Psoas muscle (tissue), 8 donors: Measurements from ENCODE around the gene EPS8L2. TPM values are rescaled to one million over a fixed set of nuclear protein-coding genes. Genes with fewer than 3 reads are reported as not detected.
"Not testable (repeated sequence)": the region's sequence is repeated elsewhere in the genome, so short reads cannot be mapped to it uniquely, and the experiment has no call there.

ENCODE experiments used
- ATAC-seq, 4 donors: fragments of 200-7000 bp; cut with Tn5 transposase; one replicate each; pipeline ENCODE4 v1.9.1; 2020; ENCODE audit warnings: moderate library complexity in 3 of 4, mild to moderate bottlenecking in 2 of 4
- DNase-seq, 2 donors: peaks; one replicate each; pipeline ENCODE4 v3.0.0-alpha.2; 2020
- H3K27ac ChIP-seq: fragments of 200-600 bp; one replicate; pipeline ENCODE4 v1.8.0; 2022
- H3K27me3 ChIP-seq, 3 donors: fragments of 200-600 bp in 1 of 3; one replicate each; pipeline versions ENCODE4 v1.6.1 to v1.8.0; 2013 to 2022; ENCODE audit warnings: low read length in 2 of 3, mild to moderate bottlenecking in 2 of 3, moderate library complexity in 1 of 3; ENCODE audit not compliant: insufficient read depth in 3 of 3
- H3K36me3 ChIP-seq, 2 donors: fragments of 200-600 bp in 1 of 2; one replicate each; pipeline versions ENCODE4 v1.6.1 to v1.8.0; 2013 to 2022; ENCODE audit warnings: low read depth in 1 of 2, mild to moderate bottlenecking in 1 of 2, moderate library complexity in 1 of 2; ENCODE audit not compliant: insufficient read depth in 1 of 2
- H3K4me1 ChIP-seq: fragments of 200-600 bp; one replicate; pipeline ENCODE4 v1.8.0; 2022
- H3K4me3 ChIP-seq: fragments of 200-600 bp; one replicate; pipeline ENCODE4 v1.8.0; 2022; ENCODE audit warnings: mild to moderate bottlenecking
- H3K9me3 ChIP-seq: fragments of 200-600 bp; one replicate; pipeline ENCODE4 v1.8.0; 2022
- WGBS, 3 donors: extraction: QIAGEN DNeasy Blood & Tissue Kit; methylation state at CpG; one replicate each; pipeline versions ENCODE4 v1.1.6 to v1.1.7; 2013; 5-methylcytosine and 5-hydroxymethylcytosine counted together
- intact Hi-C, 2 donors: fragments of 100-400 bp; cut with DNase I; formaldehyde crosslinking; loops; one replicate each; pipeline versions ENCODE4 v1.11.0 to v1.14.2; 2022
- polyA plus RNA-seq, 3 donors: library from polyadenylated mRNA; stranded (reverse); fragments of 200-250 nt; gene quantifications; one replicate each; pipeline ENCODE4 v1.2.3, GENCODE V29; 2013
- total RNA-seq, 4 donors: library from RNA; stranded (reverse); fragmentation: NEBNext Ultra II Directional in 2 of 4; extraction: Animal tissue kit (Norgen Biotek cat#: 25700) in 2 of 4; gene quantifications; one replicate each; pipeline versions ENCODE4 v1.2.1 to v1.2.4, GENCODE V29; 2021 to 2023
- TF ChIP-seq, protein P1 (sequence below): fragments of 200-600 bp; IDR thresholded peaks from one replicate; pipeline ENCODE4 v1.8.0; 2022; ENCODE audit warnings: antibody characterized with exemption
- donor health status: healthy with polysubstance abuse.
- donor health status: DM: no; HTN: no; CAD: no; lungs with moderate emphysema.
- donor health status: Bipolar disorder and iron deficiency.
- donor health status: healthy.
- donor health status: DM: yes; HTN: yes; CAD: no.
- donor health status: DM: no; HTN: no; CAD: no.
- donor health status: DM: no; HTN: no; CAD: no.
- donor health status: DM: yes; HTN: yes; CAD: no.

The EPS8L2 gene
- total and polyA plus RNA-seq, 7 donors, result 0.47 to 3.1 (median 0.89) TPM

DNA sequence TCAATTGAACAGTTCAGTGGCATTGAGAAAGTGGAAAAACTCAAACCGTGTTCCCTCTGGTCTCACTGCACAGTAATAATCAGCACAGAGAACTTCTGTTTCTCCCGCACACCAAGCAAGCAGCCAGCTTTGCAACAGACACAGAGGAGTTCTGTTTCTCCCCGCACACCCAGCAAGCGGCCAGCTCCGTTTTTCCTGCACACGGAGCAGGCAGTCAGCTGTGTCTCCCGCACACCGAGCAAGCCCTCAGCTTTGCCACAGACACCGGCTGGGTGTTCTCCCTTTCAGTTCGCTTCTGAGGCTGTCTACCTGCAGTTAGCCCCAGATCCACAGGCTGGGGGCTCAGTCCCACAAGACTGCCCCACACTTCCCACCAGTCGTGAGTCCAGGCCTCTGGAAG lies 31.3 kb downstream of the EPS8L2 start:
- no peaks in the 10 kb centered on the region for H3K4me1 ChIP-seq
- no peaks in the 10 kb centered on the region for H3K9me3 ChIP-seq
- ATAC-seq (no peak), DNase-seq (no peak)
- H3K36me3 ChIP-seq, result no peaks in the 10 kb centered on the region
- H3K27ac ChIP-seq, result no peak overlapping the region
- intact Hi-C loops, result no loop called here
- TF ChIP-seq, protein P1, sequence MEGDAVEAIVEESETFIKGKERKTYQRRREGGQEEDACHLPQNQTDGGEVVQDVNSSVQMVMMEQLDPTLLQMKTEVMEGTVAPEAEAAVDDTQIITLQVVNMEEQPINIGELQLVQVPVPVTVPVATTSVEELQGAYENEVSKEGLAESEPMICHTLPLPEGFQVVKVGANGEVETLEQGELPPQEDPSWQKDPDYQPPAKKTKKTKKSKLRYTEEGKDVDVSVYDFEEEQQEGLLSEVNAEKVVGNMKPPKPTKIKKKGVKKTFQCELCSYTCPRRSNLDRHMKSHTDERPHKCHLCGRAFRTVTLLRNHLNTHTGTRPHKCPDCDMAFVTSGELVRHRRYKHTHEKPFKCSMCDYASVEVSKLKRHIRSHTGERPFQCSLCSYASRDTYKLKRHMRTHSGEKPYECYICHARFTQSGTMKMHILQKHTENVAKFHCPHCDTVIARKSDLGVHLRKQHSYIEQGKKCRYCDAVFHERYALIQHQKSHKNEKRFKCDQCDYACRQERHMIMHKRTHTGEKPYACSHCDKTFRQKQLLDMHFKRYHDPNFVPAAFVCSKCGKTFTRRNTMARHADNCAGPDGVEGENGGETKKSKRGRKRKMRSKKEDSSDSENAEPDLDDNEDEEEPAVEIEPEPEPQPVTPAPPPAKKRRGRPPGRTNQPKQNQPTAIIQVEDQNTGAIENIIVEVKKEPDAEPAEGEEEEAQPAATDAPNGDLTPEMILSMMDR, result no peak
- no peaks in the 10 kb centered on the region for H3K27me3 ChIP-seq
- WGBS, 3 donors, result 36 to 42% (median 37%) methylated on average over 11 of the region's 11 CpGs
- H3K4me3 ChIP-seq, result no peak overlapping the region

DNA sequence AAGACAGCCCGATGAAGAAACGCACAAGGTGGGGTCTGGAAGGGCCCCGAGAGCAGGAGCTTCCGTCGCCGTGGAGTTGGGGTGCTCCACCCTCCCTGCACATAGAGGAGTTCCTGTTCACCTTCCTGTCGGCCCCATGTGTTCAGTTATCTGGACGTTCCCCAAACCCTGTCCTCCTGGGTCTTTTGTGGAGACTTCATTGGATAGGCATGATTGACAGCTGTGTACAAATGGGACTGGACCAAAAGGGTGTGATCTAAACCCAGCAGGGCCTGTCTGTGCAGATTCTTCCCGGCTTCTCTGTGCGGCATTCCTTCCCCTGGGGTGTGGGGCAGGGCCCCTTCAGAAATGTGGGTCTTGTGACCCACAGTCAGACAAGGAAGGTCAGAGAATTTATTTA lies 31.9 kb downstream of the EPS8L2 start:
- ATAC-seq, H3K4me3 ChIP-seq, H3K4me1 ChIP-seq, intact Hi-C loops, H3K9me3 ChIP-seq, H3K27me3 ChIP-seq, DNase-seq, H3K36me3 ChIP-seq, H3K27ac ChIP-seq: not testable (repeated sequence)
- WGBS, 3 donors, result 48 to 56% (median 53%) methylated on average over 10 of the region's 10 CpGs

DNA sequence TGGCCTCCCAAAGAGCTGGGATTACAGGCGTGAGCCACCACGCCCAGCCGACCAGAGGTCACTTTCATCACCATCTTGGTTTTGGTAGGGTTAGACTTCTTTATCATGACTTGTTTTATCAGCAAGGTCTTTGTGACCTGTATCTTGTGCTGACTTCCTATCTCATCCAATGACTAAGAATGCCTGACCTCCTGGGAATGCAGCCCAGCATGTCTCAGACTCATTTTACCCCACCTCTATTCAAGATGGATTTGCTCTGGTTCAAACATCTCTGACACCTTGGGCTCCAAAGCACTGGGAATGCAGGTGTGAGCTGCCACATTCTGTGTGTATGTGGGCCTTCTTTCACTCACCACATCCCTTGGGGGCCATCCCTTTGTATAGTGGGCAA lies 36.1 kb downstream of the EPS8L2 start:
- H3K4me1 ChIP-seq, result no peaks in the 10 kb centered on the region
- H3K36me3 ChIP-seq, result no peaks in the 10 kb centered on the region
- no peak overlapping the region for H3K4me3 ChIP-seq
- intact Hi-C loops, result no loop called here
- 86 to 90% (median 89%) methylated on average over 3 of the region's 3 CpGs for WGBS, 3 donors
- H3K9me3 ChIP-seq, result no peaks in the 10 kb centered on the region
- ATAC-seq (no peak), DNase-seq (no peak)
- TF ChIP-seq, protein P1, result no peak
- no peaks in the 10 kb centered on the region for H3K27me3 ChIP-seq
- H3K27ac ChIP-seq, result no peak overlapping the region

- H3K27ac ChIP-seq, result no peak overlapping the region
Observed at GRCh38 chr11:742571-743201, 36.7 kb downstream of the EPS8L2 start.

DNA sequence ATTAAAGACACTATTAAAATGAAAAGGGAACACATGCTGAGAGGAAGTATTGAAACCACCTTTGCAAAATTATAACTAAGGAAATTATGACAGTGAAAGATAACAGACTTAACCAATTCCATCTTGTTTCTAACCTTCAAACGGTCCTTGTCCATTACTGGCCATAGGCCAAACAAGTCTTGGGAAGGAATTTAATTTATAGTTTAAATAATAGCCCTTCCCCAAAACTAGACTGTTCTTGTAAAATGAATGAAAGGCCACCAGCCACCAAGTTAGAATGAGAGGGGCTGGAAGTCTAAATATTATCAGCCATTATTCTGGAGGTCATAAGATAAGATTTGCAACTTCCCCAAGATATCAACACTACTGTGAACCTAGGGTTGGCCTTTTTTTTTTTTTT lies 39.4 kb downstream of the EPS8L2 start:
- no peak for ATAC-seq
- Histone ChIP-seq H3K4me3 (no peak overlapping the region), H3K9me3 (no peaks in the 10 kb centered on the region), H3K4me1 (peaks cover 19% of the 10 kb centered on the region), H3K27ac (no peak overlapping the region), H3K36me3 (no peaks in the 10 kb centered on the region), H3K27me3 (no peaks in the 10 kb centered on the region)
- WGBS, 3 donors, result 28 to 43% (median 31%) methylated on average over 1 of the region's 1 CpG
- TF ChIP-seq, protein P1, result no peak
- intact Hi-C loops, result no loop called here
- no peak for DNase-seq

More at GRCh38 chr11:742571-743201, 36.7 kb downstream of the EPS8L2 start:
- H3K36me3 ChIP-seq, result no peaks in the 10 kb centered on the region
- no peak overlapping the region for H3K4me3 ChIP-seq
- TF ChIP-seq, protein P1, result no peak
- ATAC-seq (no peak), DNase-seq (no peak)
- intact Hi-C loops, result no loop called here
- WGBS, 3 donors, result 88 to 94% (median 93%) methylated on average over 4 of the region's 4 CpGs
- H3K4me1 ChIP-seq, result no peaks in the 10 kb centered on the region
- H3K27me3 ChIP-seq, result no peaks in the 10 kb centered on the region
- no peaks in the 10 kb centered on the region for H3K9me3 ChIP-seq
